ENCODE data around the gene SRMS.

GRCh38 chr20:63590218-63591146, 42.9 kb upstream of the SRMS start:
- no peak for TF ChIP-seq CTCF (conservative IDR thresholded peaks at IDR 0.05; ENCODE audit: low read length)
- no peak for TF ChIP-seq EZH2phosphoT487 (IDR thresholded peaks at IDR 0.05; ENCODE audit: borderline replicate concordance)

All from Loucy (cell line).